Fibroblast of skin of scalp (primary cell): ENCODE measurements around the gene SPAG8.

Source experiments
- DNase-seq: peaks from one replicate; pipeline ENCODE4 v3.0.0-alpha.2; 2013

Gene SPAG8

GRCh38 chr9:35806101-35806500 lies 6.0 kb downstream of the SPAG8 start:
- no peak for DNase-seq

- DNase-seq, result no peak
Observed at GRCh38 chr9:35801328-35802128, 10.5 kb downstream of the SPAG8 start.

- no peak for DNase-seq
Observed at GRCh38 chr9:35800530-35800929, 11.5 kb downstream of the SPAG8 start.

GRCh38 chr9:35798658-35799374 lies 13.2 kb downstream of the SPAG8 start:
- no peak for DNase-seq

- DNase-seq, result no peak
Observed at GRCh38 chr9:35797311-35798109, 14.6 kb downstream of the SPAG8 start.

DNA sequence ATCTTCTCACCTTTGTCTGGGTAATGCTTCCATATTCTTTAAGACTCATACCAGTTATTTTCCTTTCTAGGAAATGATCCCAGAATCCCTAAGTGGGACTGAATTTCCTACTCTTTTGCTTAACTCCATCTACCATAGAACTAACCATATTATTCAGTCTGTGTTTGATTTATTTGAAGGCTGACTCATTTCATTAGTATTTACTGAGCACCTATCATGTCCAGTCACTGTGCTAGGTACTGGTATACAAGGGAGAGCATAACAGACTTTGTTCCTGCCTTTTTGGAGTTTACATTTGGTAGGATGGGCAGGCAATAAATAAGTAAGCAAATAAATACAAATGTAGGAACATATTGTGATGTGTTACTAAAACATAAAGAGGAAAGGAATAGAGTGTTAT lies 16.4 kb downstream of the SPAG8 start:
- DNase-seq, result no peak

DNA sequence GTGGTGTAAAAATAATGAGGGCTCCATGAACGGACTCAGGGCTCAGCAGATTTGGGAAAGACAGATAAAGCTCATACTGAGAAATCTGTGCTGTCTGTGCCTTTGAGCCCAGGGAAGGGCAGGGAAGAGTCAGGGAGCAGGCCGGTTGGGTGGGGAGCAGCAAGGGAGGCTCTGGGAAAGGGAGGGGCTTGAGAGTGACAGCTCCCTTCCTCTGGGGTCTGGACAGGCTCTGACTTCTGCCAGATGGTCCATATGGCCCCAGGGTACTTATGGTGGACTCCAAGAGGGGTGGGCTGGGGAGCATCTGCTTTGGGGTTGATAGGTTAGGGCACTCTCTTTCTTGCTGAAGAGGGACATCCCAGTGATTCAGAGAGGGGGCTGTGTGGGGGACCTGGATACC lies 18.6 kb downstream of the SPAG8 start:
- DNase-seq, result no peak

GRCh38 chr9:35792826-35793225 lies 19.2 kb downstream of the SPAG8 start:
- DNase-seq, result no peak

DNA sequence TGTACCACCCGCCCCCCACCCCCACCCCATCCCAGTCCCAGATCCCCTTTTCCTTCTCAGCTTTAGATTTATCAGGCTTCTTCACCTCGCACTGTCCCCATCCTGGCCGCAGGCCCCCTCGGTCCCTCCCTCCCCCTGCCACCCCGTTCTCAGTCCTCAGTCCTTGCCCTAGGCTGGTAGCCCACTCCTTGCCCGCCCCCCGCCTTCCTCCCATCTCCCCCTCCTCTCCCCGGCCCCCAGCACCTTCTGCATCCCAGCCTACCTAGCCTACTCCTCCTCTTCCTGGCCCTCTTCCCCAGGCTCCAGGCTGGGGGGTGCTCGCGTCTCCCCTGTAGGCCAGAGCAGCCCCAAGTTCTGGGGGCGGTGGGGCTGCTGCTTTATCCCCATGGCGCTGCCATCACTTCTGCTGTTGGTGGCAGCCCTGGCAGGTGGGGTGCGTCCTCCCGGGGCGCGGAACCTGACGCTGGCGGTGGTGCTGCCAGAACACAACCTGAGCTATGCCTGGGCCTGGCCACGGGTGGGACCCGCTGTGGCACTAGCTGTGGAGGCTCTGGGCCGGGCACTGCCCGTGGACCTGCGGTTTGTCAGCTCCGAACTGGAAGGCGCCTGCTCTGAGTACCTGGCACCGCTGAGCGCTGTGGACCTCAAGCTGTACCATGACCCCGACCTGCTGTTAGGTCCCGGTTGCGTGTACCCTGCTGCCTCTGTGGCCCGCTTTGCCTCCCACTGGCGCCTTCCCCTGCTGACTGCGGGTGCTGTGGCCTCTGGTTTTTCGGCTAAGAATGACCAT lies 19.8 kb downstream of the SPAG8 start:
- DNase-seq, result no peak

DNA sequence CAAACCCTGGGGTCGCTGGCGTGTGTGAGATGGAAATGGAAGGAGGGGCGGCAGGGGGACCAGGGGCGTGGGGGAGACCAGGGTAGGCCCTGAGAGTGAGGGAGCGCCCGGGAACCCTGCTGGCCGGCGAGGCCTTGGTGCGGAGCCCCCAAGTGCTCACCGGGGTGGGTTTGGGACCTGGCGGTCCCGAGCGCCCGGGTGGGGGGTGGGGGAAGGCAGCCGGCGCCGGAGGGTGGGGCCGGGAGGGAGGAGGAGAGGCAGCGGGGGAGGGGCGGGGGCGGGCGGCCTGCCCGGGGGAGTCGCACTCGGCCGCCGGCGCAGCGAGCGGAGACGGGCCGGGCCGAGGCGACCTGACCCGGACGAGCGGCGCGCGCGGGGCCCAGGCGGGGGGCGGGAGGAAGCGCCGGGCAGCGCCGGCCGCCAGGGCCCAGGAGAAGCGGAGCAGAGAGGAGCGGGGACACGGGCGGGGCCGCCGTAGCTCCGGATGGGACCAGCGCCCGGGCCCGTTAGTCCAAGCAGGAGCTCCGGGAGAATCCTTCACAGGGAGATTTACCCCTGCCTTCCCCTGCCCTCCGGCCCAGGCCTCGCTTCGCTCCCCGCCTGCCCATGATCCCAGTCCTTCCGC lies 20.7 kb downstream of the SPAG8 start, which contains the start of gene NPR2:
TSS of gene NPR2 (plus strand) at position 295 of the 625 bp plus-strand sequence. CDS start 818 bp downstream, outside the sequence.
- peak; percentile 54 for DNase-seq

DNA sequence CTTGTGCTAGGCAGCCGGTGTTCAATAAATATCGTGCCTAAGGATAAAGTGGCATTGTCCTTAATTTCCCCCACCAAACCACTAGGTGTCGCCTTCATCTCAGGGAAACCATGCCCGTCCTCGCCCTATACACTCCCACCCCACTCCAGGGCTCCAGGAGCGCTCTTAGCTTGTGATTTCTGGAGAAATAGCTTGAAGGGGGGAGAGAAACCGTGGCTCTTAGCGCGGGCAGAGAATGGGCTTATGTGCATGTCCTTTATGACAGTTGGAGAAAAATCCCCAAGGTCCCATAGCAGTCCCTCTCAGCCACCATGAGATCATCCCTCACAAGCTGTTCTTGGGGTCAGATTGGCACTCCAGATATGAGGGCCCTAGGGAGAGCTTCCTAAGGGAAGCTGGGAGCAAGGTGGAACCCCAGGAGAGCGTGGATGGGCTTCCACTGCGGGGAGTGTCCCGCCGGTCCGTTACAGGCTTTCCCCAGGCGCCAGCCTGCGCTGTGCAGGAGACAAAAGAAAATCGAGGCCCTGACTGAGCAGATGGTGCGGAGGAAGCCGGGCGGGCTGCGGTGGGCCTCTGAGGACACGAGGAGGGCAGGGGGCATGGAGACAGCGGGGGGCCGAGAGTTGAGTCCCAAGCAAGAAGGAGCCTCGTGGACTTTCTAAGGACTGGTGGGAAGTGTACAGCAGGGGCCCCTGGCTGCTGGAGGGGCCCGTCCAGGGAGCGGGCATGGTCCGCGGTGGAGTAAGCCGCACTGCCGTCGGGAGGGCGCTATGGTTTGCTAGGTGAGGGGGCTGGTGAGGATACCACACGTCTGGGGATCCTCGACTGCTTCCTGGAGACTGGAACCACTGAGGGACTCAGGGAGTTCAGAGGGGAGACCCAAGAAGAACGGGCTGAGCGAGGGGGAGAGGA lies 21.4 kb downstream of the SPAG8 start:
- DNase-seq, result peak; percentile 89

GRCh38 chr9:35790025-35790384 lies 22.1 kb downstream of the SPAG8 start:
- DNase-seq, result no peak

DNA sequence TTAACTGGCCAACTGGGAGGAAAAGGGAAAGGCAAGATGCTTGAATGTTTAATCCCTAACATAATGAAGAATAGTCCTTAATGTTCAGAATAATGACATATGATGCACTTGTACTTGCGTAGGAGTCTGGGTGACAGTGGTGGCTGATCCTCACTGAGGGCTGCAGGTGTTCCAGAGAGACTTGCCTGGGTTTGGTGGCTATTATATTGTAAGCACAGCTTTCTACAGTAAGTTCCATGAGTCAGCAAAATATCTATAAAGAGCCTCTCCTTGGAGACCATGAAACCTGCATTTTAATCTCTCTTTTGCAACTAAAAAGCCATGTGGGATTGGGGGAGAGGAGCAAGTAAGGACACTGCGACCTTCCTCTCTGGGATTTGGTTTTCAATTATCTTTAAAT lies 22.5 kb downstream of the SPAG8 start:
- no peak for DNase-seq

GRCh38 chr9:35783418-35783817 lies 28.6 kb downstream of the SPAG8 start:
- no peak for DNase-seq

DNA sequence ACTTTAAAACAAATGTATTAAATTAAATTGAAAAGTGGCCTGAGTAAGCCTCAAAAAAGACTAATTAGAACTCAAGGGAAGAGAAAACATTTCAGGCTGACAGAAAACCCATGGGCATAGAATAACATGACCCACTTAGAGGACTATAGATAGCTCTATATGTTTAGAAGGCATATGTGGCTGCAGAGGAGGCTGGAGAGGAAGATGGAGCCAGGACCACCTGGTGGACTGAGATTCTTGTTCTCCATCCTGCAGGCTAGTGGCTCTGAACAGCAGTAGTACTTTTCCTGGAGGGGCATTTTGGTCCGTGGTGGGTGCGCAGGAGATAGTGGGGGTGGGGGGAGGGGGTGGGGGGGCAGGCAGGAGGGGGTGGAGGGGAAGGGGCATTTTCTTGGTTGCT lies 31.0 kb downstream of the SPAG8 start:
- no peak for DNase-seq

GRCh38 chr9:35778496-35778895 lies 33.6 kb downstream of the SPAG8 start:
- no peak for DNase-seq

GRCh38 chr9:35776018-35776417 lies 36.0 kb downstream of the SPAG8 start:
- DNase-seq, result no peak

GRCh38 chr9:35774907-35775635 lies 37.0 kb downstream of the SPAG8 start:
- DNase-seq, result no peak

- DNase-seq, result no peak
Observed at GRCh38 chr9:35771943-35772342, 40.1 kb downstream of the SPAG8 start.

- no peak for DNase-seq
Observed at GRCh38 chr9:35771534-35771933, 40.5 kb downstream of the SPAG8 start.
